ENCODE results near the gene MRM3.
"Not testable (repeated sequence)": the region's sequence is repeated elsewhere in the genome, so short reads cannot be mapped to it uniquely, and the experiment has no call there.

Gene MRM3

GRCh38 chr17:828761-829160, 46.6 kb downstream of the MRM3 start:
- no peak for DNase-seq

GRCh38 chr17:829614-830013, 47.5 kb downstream of the MRM3 start:
- DNase-seq: not testable (repeated sequence)

GRCh38 chr17:830381-830780, 48.2 kb downstream of the MRM3 start:
- no peak for DNase-seq

GRCh38 chr17:830950-831349, 48.8 kb downstream of the MRM3 start:
- no peak for DNase-seq

- no peak for DNase-seq
Observed at GRCh38 chr17:834136-834535, 52.0 kb downstream of the MRM3 start.

- DNase-seq: no peak
Observed at GRCh38 chr17:835263-835662, 53.1 kb downstream of the MRM3 start.

- DNase-seq: not testable (repeated sequence)
Observed at GRCh38 chr17:835721-836120, 53.6 kb downstream of the MRM3 start.

GRCh38 chr17:836151-836550, 54.0 kb downstream of the MRM3 start:
- no peak for DNase-seq

GRCh38 chr17:838486-838885, 56.3 kb downstream of the MRM3 start:
- no peak for DNase-seq

GRCh38 chr17:841313-841712, 59.2 kb downstream of the MRM3 start:
- no peak for DNase-seq
